ENCODE results near the gene NOTCH1. TPM values are rescaled to one million over a fixed set of nuclear protein-coding genes. Genes with fewer than 3 reads are reported as not detected.

Gene NOTCH1
- total RNA-seq, 1 experiment from 2014 or later, result 17.7 TPM

- H3K36me3 Mint-ChIP-seq (ENCODE audit: insufficient read depth, unreplicated experiment), result peaks cover 3% of the 10 kb centered on the region
- intact Hi-C loops (cut with micrococcal nuclease; ENCODE audit: unreplicated experiment), result no loop called here
- no peaks in the 10 kb centered on the region for H3K27me3 Mint-ChIP-seq (ENCODE audit: unreplicated experiment)
- H3K4me1 Mint-ChIP-seq (ENCODE audit: low read depth, unreplicated experiment), result peaks cover 8% of the 10 kb centered on the region
- DNase-seq, result no peak
- H3K9me3 Mint-ChIP-seq (ENCODE audit: low read depth, unreplicated experiment), result no peaks in the 10 kb centered on the region
- CTCF ChIA-PET, result no interaction called here
- no peak for TF ChIP-seq CTCF (IDR thresholded peaks at IDR 0.05; ENCODE audit: unreplicated experiment)
- BruUV-seq (replicated peaks), result no TSS peak
- no peak overlapping the region for H3K4me3 Mint-ChIP-seq (ENCODE audit: low read depth, unreplicated experiment)
- H3K27ac Mint-ChIP-seq (ENCODE audit: unreplicated experiment), result no peak overlapping the region
Measured at GRCh38 chr9:136538599-136539426, 7.0 kb downstream of the NOTCH1 start.

GRCh38 chr9:136537896-136538598, 7.8 kb downstream of the NOTCH1 start:
- no peaks in the 10 kb centered on the region for H3K9me3 Mint-ChIP-seq (ENCODE audit: low read depth, unreplicated experiment)
- H3K4me1 Mint-ChIP-seq (ENCODE audit: low read depth, unreplicated experiment), result peaks cover 8% of the 10 kb centered on the region
- no peak for TF ChIP-seq CTCF (IDR thresholded peaks at IDR 0.05; ENCODE audit: unreplicated experiment)
- no TSS peak for BruUV-seq (replicated peaks)
- intact Hi-C loops (cut with micrococcal nuclease; ENCODE audit: unreplicated experiment), result no loop called here
- H3K27me3 Mint-ChIP-seq (ENCODE audit: unreplicated experiment), result no peaks in the 10 kb centered on the region
- no peak for DNase-seq
- H3K36me3 Mint-ChIP-seq (ENCODE audit: insufficient read depth, unreplicated experiment), result no peaks in the 10 kb centered on the region
- no peak overlapping the region for H3K27ac Mint-ChIP-seq (ENCODE audit: unreplicated experiment)
- no peak overlapping the region for H3K4me3 Mint-ChIP-seq (ENCODE audit: low read depth, unreplicated experiment)
- CTCF ChIA-PET, result no interaction called here

DNA sequence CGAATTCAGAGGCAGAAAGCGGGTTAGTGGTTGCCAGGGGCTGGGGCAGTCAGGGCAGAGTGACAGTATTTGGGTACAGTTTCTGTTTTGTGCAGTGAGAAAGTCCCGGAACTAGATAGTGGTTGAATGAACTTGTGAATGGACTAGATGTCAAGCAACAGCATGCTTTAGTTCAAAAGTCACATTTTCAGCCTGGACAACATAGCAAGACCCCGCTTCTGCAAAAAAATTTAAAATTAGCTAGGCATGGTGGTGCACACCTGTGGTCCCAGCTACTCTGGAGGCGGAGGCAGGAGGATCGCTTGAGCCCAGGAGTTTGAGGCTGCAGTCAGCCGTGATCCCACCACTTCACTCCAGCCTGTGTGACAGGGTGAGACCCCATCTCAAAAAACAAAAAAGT, 8.4 kb downstream of the NOTCH1 start:
- CTCF ChIA-PET, result no interaction called here
- Mint-ChIP-seq H3K27me3 (ENCODE audit: unreplicated experiment) (no peaks in the 10 kb centered on the region), H3K9me3 (ENCODE audit: low read depth, unreplicated experiment) (no peaks in the 10 kb centered on the region), H3K27ac (ENCODE audit: unreplicated experiment) (no peak overlapping the region), H3K4me3 (ENCODE audit: low read depth, unreplicated experiment) (no peak overlapping the region), H3K36me3 (ENCODE audit: insufficient read depth, unreplicated experiment) (no peaks in the 10 kb centered on the region), H3K4me1 (ENCODE audit: low read depth, unreplicated experiment) (peaks cover 8% of the 10 kb centered on the region)
- intact Hi-C loops (cut with micrococcal nuclease; ENCODE audit: unreplicated experiment), result no loop called here
- TF ChIP-seq CTCF (IDR thresholded peaks at IDR 0.05; ENCODE audit: unreplicated experiment), result no peak
- DNase-seq, result no peak
- BruUV-seq (replicated peaks), result no TSS peak

DNA sequence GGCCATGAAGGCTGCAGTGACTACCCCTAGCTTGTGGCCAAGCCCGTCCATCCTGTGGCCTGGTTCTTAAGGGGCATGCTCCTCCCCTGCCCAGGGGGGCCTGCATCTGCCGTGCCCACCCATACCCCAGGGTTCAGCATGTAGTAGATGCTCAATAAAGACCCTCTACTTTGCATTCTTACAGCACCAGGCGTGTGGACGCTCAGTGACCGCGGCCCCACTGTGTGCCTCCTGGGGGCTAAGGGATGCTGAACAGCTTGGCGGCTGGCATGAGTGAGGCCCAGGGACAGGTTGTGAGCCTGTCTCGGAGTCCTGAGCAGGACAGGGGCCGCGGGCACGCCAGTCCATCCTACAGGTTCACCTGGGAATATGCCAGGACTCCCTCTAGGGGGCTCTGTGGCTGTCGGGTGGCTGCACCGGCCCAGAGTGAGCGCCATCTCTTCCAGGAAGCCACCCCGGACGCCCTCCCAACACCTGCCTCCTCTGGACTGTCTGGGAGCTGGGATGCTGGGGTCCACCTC, 9.1 kb downstream of the NOTCH1 start:
- TF ChIP-seq CTCF (IDR thresholded peaks at IDR 0.05; ENCODE audit: unreplicated experiment), result no peak
- Mint-ChIP-seq H3K9me3 (ENCODE audit: low read depth, unreplicated experiment) (no peaks in the 10 kb centered on the region), H3K36me3 (ENCODE audit: insufficient read depth, unreplicated experiment) (no peaks in the 10 kb centered on the region), H3K27ac (ENCODE audit: unreplicated experiment) (no peak overlapping the region), H3K4me3 (ENCODE audit: low read depth, unreplicated experiment) (no peak overlapping the region), H3K27me3 (ENCODE audit: unreplicated experiment) (no peaks in the 10 kb centered on the region), H3K4me1 (ENCODE audit: low read depth, unreplicated experiment) (peaks cover 8% of the 10 kb centered on the region)
- CTCF ChIA-PET, result no interaction called here
- no peak for DNase-seq
- no TSS peak for BruUV-seq (replicated peaks)
- intact Hi-C loops (cut with micrococcal nuclease; ENCODE audit: unreplicated experiment), result no loop called here
